Mucosa of rectum (tissue), 2 donors: ENCODE results near the gene CBY2.

Source experiments
- H3K27ac ChIP-seq, 2 donors: one replicate each; pipeline ENCODE4 v1.7.0; 2013; ENCODE audit warnings: inconsistent platforms in 2 of 2, low read depth in 2 of 2, low read length in 2 of 2
- H3K27me3 ChIP-seq, 2 donors: one replicate each; pipeline ENCODE4 v1.7.0; 2013; ENCODE audit warnings: low read length in 2 of 2; ENCODE audit not compliant: control insufficient read depth in 2 of 2, insufficient read depth in 2 of 2
- H3K36me3 ChIP-seq, 2 donors: one replicate each; pipeline ENCODE4 v1.7.0; 2013; ENCODE audit warnings: low read length in 2 of 2; ENCODE audit not compliant: control insufficient read depth in 2 of 2, insufficient read depth in 2 of 2
- H3K4me1 ChIP-seq, 2 donors: one replicate each; pipeline ENCODE4 v1.7.0; 2013; ENCODE audit warnings: low read length in 2 of 2, mild to moderate bottlenecking in 1 of 2; ENCODE audit not compliant: control insufficient read depth in 2 of 2, insufficient read depth in 2 of 2
- H3K4me3 ChIP-seq, 2 donors: one replicate each; pipeline ENCODE4 v1.7.0; 2013; ENCODE audit warnings: low read length in 2 of 2
- H3K9ac ChIP-seq, 2 donors: one replicate each; pipeline ENCODE4 v1.7.0; 2013; ENCODE audit warnings: low read length in 2 of 2, low read depth in 1 of 2, mild to moderate bottlenecking in 1 of 2
- H3K9me3 ChIP-seq, 2 donors: one replicate each; pipeline ENCODE4 v1.7.0; 2013; ENCODE audit warnings: low read length in 2 of 2; ENCODE audit not compliant: control insufficient read depth in 2 of 2
- donor health status: healthy.
- donor health status: Normal muscosa, but diverticular disease.

Gene CBY2

DNA sequence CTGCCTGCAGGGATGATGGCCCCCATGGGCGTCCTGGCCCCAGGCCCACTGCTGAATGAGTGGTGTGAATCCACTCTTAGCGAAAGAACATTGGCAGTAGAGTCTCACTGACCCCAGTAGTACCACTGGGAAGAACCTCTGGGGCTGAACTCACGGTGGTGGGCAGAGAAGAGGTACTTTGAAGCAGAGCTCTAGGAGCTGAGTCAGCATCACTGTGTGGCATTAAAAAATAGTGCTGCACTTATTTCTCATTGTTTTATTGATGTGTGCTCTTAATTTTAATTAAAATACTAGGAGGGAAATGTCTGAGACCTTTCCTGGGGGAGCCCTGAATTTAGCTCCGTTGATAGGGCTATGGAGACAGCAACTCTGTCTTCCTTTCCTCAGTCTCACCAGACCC is 61.3 kb downstream of the CBY2 start:
- H3K27me3 ChIP-seq = peaks cover 0 to 2% of the 10 kb centered on the region in 2 donors
- H3K4me1 ChIP-seq = no peaks in the 10 kb centered on the region
- H3K4me3 ChIP-seq = no peak overlapping the region
- H3K27ac ChIP-seq = no peak overlapping the region
- no peaks in the 10 kb centered on the region for H3K9me3 ChIP-seq
- no peak overlapping the region for H3K9ac ChIP-seq
- H3K36me3 ChIP-seq = no peaks in the 10 kb centered on the region
